Effector CD8-positive, alpha-beta T cell (primary cell): Measurements from ENCODE around the gene ETS1.

Experiments used
- DNase-seq: peaks from one replicate; lab custom pipeline; 2025; lab: John Stamatoyannopoulos, UW

ETS1 gene

DNA sequence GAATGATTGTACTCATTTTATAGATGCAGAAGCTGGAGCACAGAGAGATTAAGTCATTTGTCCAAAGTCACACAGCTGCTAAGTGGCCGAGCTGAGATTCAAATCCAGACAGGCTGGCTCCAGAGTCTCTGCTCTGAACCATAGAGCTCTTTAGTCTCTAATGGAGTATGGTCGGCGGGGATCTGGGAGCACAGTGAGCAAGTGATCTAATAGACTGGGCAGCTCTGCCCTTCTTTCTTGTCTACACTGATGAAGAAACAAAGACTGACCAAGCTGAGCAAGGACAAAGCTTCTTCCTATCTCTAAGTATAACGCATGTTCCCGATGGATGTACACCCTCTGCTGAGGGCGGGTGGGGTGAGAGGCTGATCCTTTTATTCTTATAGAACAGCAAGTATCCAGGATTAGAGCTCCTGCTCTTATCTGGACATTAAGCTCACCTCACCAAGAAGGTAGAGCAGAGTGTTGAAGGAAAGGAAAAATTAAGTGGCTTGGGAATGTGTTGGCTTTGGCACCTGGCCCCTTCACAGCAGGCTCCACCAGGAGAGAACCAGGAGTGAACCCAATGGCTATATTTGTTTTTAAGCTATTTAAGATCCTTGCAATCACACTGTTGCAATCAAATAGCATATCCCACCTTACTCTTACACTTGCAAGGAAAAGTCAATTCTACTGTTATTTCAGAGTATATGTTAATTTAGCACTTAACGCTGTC, 68.7 kb downstream of the ETS1 start:
- DNase-seq: no peak

- no peak for DNase-seq
These were observed 69.7 kb downstream of the ETS1 start for GRCh38 chr11:128517451-128518230.

DNA sequence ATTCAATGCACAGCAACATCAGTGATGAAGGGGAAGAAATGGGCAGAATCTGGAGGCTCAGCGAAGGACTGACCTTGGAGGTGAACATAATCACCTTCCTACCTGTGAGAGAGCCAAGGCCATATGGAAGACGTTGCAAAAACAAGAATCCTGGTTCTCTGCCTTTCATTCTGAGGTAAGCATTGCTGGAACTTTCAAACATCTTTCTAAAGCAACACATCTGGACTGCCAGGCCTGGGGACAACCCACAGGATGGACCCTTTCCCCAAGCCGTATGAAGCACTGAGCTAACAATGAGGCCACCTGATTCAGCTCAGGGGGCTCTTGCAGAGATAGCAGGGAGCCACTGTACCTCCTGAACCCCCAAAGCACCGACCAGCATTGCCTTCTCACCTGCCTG, 70.5 kb downstream of the ETS1 start:
- no peak for DNase-seq

GRCh38 chr11:128515826-128516778, 71.3 kb downstream of the ETS1 start:
- no peak for DNase-seq

DNA sequence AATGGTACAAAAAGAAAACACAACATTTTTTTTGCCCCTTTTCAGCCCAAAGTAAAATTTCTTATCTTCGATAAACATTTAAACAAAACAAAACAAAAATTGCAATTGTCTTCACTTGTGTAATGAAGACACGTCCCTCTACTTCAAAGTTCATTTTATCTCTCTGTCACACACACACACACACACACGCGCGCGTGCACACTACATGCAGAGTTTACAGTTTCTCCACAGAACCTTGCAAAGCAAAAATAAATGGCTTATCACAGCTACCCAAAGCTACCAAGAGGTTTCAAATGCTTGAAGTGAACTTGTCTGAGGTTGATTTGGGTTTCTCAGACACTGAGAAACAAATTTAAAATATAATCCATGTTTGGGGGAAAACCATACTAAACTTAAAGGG, 72.3 kb downstream of the ETS1 start:
- no peak for DNase-seq

DNA sequence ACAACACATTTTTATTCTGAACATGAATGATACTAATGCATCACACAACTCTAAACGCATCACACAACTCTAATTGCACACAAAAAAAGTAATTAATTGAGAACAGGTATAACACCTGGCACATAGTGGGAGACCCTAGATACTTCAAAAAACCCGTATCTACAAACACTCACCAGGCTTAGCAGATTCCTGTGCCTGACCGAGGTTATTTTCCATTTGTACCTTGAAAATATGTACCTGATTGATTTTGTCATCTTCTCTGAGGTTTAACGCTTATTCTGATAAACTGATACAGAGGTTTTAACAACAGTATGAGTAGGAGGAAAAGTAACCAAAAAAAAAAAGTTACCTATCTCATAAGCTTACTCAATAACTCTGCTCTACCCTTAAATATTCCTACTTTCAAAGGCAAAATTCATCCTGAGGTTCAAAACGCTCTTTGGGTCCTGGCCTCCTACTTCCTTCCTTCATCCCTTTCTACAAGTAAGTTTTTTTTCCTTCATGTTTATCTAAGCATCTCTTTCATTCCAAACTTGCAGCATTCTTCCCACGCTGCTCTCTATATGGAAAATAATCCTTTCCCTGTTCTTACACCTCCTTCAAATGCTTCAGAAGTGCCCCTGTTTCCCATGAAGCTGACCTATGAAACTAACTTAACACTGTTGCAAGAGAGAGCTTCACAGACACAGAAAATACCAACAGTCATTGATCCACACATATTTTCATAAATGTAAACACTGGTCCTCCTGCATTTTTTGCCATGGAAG, 73.3 kb downstream of the ETS1 start:
- DNase-seq: no peak

GRCh38 chr11:128512474-128512996, 74.8 kb downstream of the ETS1 start:
- no peak for DNase-seq

DNA sequence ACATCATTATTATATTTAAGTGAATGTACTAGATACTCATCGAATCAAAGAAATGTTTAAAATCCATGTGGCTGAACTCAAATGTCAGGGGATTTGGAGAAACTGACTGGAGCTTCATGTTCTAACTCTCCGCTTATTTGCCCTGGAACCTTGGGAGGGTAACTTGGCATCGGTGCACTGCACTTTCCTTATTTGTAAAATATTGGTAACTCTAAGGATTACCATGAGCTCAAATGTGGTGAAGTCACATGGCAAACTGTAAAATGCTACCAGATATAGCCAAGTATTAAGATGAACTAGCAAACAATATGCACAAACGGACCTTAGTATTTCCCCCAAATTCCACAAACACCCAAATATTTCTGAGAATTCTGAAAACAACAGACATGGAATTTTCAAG, 75.6 kb downstream of the ETS1 start:
- DNase-seq: no peak

DNA sequence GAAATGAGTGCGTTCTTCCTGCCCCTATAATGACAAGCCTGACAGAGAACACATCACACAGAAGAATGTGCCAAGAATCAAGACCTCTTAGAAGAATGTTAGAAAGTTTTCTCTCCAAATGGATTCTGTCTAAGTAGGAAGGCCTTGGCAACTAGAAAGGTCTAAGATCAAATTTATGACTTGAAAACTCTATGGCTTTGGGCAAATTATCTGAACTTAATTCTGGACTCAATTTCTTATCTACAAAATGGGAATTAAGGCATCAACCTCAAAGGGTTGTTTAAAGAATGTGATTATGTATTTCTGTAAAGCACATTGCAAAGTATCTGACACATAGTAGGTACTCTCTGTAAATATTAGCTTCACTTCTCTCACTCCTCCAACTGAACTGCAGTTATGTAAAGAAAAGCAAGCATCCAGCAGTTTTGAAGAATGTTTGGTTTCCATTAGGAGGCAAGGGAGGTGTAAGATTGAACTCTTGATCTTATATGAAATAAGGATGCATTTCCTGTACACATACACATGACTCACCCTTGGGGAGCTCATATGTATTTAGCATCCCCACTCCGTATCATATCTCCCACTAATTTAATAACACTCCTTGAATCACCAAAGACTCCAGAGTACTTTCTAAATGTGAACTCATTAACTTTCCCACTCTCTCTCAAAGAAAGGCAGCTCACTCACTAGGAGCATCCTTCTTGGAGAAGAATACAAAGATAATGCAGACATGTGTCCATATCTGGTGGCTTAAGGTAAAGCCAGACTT, 77.6 kb downstream of the ETS1 start:
- DNase-seq: no peak

DNA sequence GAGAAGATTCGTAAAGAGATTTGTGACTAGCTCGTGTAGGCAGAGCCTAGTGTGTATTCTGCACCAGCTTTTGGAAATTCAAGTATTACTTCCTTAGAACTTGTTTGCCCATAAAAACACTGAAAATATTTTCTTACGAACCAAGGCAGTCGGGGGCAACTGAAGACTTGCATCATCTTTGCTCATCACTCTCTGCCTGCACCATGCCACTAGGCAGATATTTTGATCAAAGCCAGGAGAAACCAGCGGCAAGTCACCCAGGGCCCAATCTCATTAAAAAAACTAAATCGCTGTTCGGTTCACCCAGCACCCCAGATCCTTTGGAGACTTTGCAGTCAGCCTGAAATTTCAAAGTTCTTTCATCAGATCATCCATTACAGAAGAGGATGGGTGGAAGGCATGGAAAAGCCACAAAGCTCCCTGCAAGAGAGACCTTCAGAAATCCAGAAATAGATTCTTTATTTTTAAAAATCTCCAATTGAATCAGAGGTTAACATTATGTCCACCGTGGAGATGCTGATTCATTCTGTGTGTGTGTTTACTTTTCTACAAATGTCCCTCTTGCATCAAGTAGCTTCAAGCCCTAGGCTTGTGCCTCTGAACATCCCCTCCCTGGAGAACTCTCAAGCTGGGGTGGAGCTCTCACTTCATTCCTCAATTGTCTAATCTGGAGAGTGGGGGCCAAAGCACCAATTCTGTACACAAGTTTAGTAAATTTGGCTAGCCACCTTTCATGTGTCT, 78.4 kb downstream of the ETS1 start:
- no peak for DNase-seq

DNA sequence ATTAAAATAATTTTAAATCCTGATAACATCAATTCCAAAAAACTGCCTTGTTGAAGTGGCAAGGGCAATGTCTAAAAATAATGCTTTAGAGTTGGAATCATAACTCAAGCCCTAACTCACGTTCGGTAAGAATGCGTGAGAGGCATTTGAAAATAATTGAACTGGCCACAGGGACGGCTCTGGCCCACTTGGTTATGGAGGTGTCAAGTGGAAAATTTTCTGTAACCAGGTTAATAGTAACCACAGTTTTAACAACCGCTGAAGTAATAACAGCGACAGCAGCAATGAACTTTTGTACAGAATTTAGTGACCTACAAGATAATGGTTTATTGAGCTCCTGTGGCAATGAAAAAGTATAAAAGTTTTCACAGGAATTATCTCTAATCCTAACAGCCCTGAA, 79.4 kb downstream of the ETS1 start:
- no peak for DNase-seq

GRCh38 chr11:128506999-128507611, 80.3 kb downstream of the ETS1 start:
- DNase-seq: no peak

DNA sequence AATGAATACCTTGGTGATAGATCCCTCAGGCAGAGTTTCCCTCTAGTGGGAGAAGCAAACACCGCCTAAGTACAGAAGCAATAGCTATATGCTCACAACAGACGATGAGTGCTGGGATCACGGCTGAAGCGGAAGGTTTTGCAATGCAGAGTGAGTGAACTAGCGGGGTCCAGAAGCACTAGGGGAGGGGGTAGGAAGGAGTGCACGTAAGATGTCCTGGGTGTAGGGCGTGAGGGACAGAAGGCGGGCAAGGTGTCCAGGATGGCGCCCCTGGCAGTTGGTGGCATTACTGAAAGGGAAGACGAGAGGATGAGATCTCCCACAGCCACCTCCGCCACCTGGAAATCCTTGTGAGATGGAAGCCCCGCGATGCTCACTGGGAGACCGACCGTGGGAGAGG, 81.0 kb downstream of the ETS1 start:
- no peak for DNase-seq

DNA sequence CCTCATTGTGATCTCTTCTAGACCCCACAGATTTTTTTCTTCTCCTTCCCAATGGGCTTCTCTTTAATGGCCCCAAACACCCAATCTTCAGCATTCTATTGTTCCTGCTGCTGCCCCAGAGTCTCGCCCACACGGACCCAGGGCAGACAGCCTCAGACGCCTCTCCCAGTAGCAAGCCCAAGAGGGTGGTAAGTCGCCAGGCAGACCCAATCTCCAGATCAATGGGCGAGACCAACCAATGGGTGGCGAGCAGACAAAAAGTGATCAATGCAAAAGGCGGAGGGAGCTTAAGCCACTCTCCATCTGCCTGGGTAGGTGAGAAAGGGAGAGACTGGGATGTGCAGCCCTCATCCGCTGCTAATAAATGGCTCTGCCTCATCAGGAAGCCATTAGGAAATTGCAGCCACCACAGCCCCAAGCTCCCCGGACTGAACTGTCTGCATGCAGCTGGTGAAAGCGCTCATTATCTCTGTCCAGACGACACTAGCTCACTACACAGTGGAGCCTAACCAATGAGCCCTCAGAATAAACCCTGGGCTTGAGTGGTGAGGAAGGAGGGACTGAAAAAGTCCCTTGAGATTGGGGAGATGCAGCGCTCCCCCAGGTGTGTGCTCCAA, 81.8 kb downstream of the ETS1 start:
- DNase-seq: no peak

GRCh38 chr11:128504486-128504885, 82.9 kb downstream of the ETS1 start:
- DNase-seq: no peak

- no peak for DNase-seq
These were observed 83.9 kb downstream of the ETS1 start for GRCh38 chr11:128503245-128503991.

GRCh38 chr11:128502726-128503125, 84.6 kb downstream of the ETS1 start:
- no peak for DNase-seq
